ENCODE results near the gene GUCA1C.

GUCA1C gene

GRCh38 chr3:108970561-108970960 is 16.9 kb upstream of the GUCA1C start:
- in situ Hi-C loops (cut with MboI; ENCODE audit: low pct_unique_long_range_greater_than_20kb, low sequenced_read_pairs, unreplicated experiment): no loop called here
- no peak for DNase-seq (ENCODE audit: low spot score)
- TF ChIP-seq, protein P1, sequence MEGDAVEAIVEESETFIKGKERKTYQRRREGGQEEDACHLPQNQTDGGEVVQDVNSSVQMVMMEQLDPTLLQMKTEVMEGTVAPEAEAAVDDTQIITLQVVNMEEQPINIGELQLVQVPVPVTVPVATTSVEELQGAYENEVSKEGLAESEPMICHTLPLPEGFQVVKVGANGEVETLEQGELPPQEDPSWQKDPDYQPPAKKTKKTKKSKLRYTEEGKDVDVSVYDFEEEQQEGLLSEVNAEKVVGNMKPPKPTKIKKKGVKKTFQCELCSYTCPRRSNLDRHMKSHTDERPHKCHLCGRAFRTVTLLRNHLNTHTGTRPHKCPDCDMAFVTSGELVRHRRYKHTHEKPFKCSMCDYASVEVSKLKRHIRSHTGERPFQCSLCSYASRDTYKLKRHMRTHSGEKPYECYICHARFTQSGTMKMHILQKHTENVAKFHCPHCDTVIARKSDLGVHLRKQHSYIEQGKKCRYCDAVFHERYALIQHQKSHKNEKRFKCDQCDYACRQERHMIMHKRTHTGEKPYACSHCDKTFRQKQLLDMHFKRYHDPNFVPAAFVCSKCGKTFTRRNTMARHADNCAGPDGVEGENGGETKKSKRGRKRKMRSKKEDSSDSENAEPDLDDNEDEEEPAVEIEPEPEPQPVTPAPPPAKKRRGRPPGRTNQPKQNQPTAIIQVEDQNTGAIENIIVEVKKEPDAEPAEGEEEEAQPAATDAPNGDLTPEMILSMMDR (IDR thresholded peaks at IDR 0.05; ENCODE audit: extremely low read depth, insufficient read depth, missing control alignments): no peak

- TF ChIP-seq, protein P1 (IDR thresholded peaks at IDR 0.05; ENCODE audit: extremely low read depth, insufficient read depth, missing control alignments): no peak
- in situ Hi-C loops (cut with MboI; ENCODE audit: low pct_unique_long_range_greater_than_20kb, low sequenced_read_pairs, unreplicated experiment): no loop called here
- DNase-seq (ENCODE audit: low spot score): no peak
Observed at GRCh38 chr3:108966773-108967172, 13.1 kb upstream of the GUCA1C start.

DNA sequence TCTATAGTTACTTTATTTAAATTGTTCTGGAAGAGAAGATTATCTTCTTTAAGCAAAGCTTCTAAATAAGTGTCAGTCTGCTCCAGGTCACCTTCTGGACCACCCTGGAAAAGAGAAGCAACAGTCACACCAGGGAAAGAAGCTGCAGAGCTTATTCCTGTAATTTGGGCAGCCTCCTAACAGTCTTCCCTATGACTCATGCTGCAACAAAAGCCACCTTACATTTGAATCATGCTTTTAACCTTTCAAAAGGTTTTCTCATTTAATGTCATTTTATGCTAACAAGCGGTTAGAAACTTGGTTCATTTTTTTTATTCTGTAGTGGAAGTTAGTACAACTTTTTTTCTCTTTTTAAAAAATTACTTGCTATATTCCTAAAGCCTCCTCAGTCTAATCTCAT is 5.3 kb upstream of the GUCA1C start:
- TF ChIP-seq, protein P1 (IDR thresholded peaks at IDR 0.05; ENCODE audit: extremely low read depth, insufficient read depth, missing control alignments): no peak
- no peak for DNase-seq (ENCODE audit: low spot score)
- in situ Hi-C loops (cut with MboI; ENCODE audit: low pct_unique_long_range_greater_than_20kb, low sequenced_read_pairs, unreplicated experiment): no loop called here

DNA sequence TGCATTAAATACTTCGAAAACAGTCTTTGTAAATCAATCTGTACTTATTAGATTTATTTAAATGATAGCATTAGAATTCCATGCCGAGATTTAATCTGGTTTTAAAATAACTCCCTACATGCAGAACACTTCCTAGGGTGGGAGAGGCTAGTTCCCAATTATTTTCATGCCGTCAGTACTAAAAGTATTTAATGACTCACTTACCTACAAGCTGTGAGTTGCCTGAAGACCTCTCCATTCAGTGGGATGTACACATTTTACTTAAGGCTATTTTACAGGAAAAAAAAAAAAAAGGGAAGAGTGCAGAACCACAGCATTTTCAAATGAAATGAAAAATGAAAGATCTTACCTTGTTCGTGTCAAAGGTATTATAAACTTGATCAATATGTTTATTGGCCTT is 469 bp downstream of the GUCA1C start:
- TF ChIP-seq, protein P1 (IDR thresholded peaks at IDR 0.05; ENCODE audit: extremely low read depth, insufficient read depth, missing control alignments): no peak
- in situ Hi-C loops (cut with MboI; ENCODE audit: low pct_unique_long_range_greater_than_20kb, low sequenced_read_pairs, unreplicated experiment): no loop called here
- no peak for DNase-seq (ENCODE audit: low spot score)

DNA sequence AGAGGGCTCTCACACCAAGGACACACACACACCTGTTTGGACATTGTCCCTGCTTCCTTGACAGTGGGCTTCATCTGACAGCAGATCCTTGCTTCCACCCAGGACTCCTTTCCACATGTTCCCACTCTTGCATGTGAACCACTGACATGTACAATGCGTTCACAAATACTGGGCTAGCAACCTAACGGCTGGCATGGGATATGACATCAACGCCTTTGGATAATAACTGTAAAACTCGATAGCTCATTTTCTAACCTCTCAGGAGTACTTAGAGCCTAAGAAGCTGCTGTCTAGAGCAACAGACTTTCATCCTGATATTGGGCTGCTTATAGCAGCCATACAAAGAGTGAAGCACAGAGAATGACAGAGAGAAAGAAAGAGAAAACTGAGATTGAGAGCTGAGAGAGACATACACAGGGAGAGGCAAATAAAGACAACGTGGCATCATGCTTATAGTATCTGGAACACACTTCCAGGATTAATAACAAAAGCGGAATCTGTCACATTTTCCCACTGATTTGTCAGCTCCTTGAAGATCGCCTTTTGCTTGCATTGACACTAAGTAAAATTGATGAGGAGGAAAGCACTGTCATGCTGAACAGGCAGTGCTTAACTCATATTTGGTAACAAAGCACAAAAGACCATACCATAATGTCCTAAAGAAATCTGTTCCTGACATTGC is 1.7 kb downstream of the GUCA1C start:
- TF ChIP-seq, protein P1 (IDR thresholded peaks at IDR 0.05; ENCODE audit: extremely low read depth, insufficient read depth, missing control alignments): no peak
- in situ Hi-C loops (cut with MboI; ENCODE audit: low pct_unique_long_range_greater_than_20kb, low sequenced_read_pairs, unreplicated experiment): no loop called here
- no peak for DNase-seq (ENCODE audit: low spot score)

DNA sequence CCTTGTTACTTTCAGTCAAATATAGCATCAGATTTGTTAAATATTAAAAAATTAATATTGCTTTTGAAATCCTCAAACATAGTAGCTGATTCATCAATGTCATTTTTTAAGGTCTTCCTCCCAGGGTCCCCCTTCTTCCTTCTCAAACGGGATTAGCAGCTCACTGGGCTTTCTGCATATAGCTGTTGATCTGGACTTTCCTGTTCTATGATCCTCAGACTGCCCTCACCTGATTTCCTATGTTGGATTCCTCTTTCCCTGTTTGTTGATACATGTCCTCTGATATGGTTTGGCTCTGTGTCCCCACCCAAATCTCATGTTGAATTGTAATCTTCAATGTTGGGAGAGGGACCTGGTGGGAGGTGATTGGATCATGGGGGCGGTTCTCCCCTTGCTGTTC is 5.8 kb downstream of the GUCA1C start:
- in situ Hi-C loops (cut with MboI; ENCODE audit: low pct_unique_long_range_greater_than_20kb, low sequenced_read_pairs, unreplicated experiment): no loop called here
- DNase-seq (ENCODE audit: low spot score): no peak
- TF ChIP-seq, protein P1 (IDR thresholded peaks at IDR 0.05; ENCODE audit: extremely low read depth, insufficient read depth, missing control alignments): no peak
